RKO (cell line): ENCODE data around the gene RSU1.

ENCODE experiments used
- DNase-seq: peaks from one replicate; pipeline ENCODE4 v3.0.0-alpha.2; 2016; ENCODE audit warnings: low spot score

The RSU1 gene

GRCh38 chr10:16674147-16674703 lies 143.0 kb downstream of the RSU1 start:
- DNase-seq, result no peak

- no peak for DNase-seq
Measured at GRCh38 chr10:16673443-16673842, 143.8 kb downstream of the RSU1 start.

- DNase-seq, result no peak
Measured at GRCh38 chr10:16663444-16663843, 153.8 kb downstream of the RSU1 start.

- no peak for DNase-seq
Measured at GRCh38 chr10:16662923-16663322, 154.3 kb downstream of the RSU1 start.

- no peak for DNase-seq
Measured at GRCh38 chr10:16656895-16657294, 160.3 kb downstream of the RSU1 start.

- no peak for DNase-seq
Measured at GRCh38 chr10:16653224-16653623, 164.0 kb downstream of the RSU1 start.

- DNase-seq, result no peak
Measured at GRCh38 chr10:16652154-16652553, 165.1 kb downstream of the RSU1 start.

GRCh38 chr10:16649757-16650156 lies 167.5 kb downstream of the RSU1 start:
- DNase-seq, result no peak

- no peak for DNase-seq
Measured at GRCh38 chr10:16648366-16648765, 168.9 kb downstream of the RSU1 start.

GRCh38 chr10:16646181-16647059 lies 170.8 kb downstream of the RSU1 start:
- DNase-seq, result no peak

- DNase-seq, result peak; percentile 46
Measured at GRCh38 chr10:16644146-16644545, 173.1 kb downstream of the RSU1 start.

GRCh38 chr10:16643502-16643901 lies 173.7 kb downstream of the RSU1 start:
- DNase-seq, result no peak

GRCh38 chr10:16640153-16640552 lies 177.1 kb downstream of the RSU1 start:
- no peak for DNase-seq

- DNase-seq, result no peak
Measured at GRCh38 chr10:16639471-16639870, 177.8 kb downstream of the RSU1 start.

GRCh38 chr10:16632996-16633395 lies 184.2 kb downstream of the RSU1 start:
- no peak for DNase-seq

GRCh38 chr10:16626697-16627096 lies 190.5 kb downstream of the RSU1 start:
- no peak for DNase-seq

- no peak for DNase-seq
Measured at GRCh38 chr10:16612981-16613355, 204.3 kb downstream of the RSU1 start.

GRCh38 chr10:16612115-16612980 lies 204.9 kb downstream of the RSU1 start:
- peak; percentile 71 for DNase-seq

GRCh38 chr10:16611037-16611436 lies 206.2 kb downstream of the RSU1 start:
- no peak for DNase-seq

GRCh38 chr10:16609211-16609610 lies 208.0 kb downstream of the RSU1 start:
- DNase-seq, result no peak

- DNase-seq, result no peak
Measured at GRCh38 chr10:16606923-16607322, 210.3 kb downstream of the RSU1 start.

- peak; percentile 39 for DNase-seq
Measured at GRCh38 chr10:16606421-16606820, 210.8 kb downstream of the RSU1 start.

- no peak for DNase-seq
Measured at GRCh38 chr10:16603308-16603707, 213.9 kb downstream of the RSU1 start.
